T-helper 1 cell treated with Interleukin-12 subunit alpha and Interleukin-12 subunit beta and Interleukin-4 antibody, amounts not matched to agents 30 ng/mL and 1 ng/mL, for 36 hours (primary cell): Measurements from ENCODE around the gene SHQ1. TPM values are rescaled to one million over a fixed set of nuclear protein-coding genes. Genes with fewer than 3 reads are reported as not detected.
"Not testable (repeated sequence)": the region's sequence is repeated elsewhere in the genome, so short reads cannot be mapped to it uniquely, and the experiment has no call there.

Source experiments
- intact Hi-C: fragments of 100-400 bp; cut with micrococcal nuclease; formaldehyde crosslinking; loops from one replicate; pipeline ENCODE4 v1.15.1; 2024
- total RNA-seq: library from RNA; stranded (reverse); gene quantifications from 2 replicates; pipeline ENCODE4 v1.2.3, GENCODE V29; 2022

SHQ1 gene
- total RNA-seq, 1 donor from 2014 or later: 26.1 TPM

DNA sequence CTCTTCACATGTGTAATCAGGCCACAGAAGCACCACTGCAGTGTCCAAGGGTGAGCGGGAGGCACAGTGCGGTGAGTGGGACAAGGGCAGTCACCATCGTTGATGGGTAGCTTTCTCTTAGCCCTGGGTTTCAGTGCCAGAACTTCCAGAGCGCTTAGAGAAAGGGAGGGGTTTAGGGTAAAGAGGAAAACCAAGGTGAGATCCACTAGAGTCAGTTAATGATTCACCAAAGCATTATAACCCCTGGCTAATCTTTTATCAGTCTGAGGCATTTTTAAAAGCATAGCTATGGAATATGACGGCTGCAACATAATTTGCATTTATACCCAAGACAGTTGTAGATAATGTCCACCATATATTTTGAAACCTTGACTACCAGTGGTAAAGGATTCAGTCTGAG is 94.8 kb downstream of the SHQ1 start:
- intact Hi-C loops: loop anchor here (10.0 kb wide), 1 partner anchor 409 kb away; no protein-coding TSS in a partner anchor

DNA sequence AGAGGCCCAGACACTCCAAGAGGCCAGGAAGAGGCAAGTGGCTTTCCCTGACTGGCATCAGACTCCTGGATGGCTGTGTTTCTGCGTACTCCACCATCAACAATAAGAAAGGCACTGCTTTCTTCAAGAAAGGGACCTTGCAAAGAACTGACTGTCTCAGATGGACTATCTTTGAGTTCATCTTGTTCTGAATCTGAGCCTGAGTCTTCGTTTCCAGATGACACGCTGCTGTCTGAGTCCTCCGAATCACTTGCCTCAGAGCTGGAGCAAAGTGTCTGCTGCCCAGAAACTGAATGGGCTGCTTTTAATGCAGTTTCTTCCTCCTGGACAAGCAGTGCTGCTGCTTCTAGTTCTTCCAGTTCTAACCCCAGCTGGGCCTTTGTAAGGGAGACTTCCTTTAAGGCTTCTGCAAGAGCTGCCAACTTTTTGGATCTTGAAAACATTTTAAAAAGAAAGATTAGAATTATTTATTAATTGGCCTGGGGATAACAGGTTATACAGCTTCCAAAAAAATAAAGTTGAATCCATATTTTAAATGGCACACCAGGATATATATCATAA is 97.8 kb downstream of the SHQ1 start:
- intact Hi-C loops: loop anchor here (10.0 kb wide), 1 partner anchor 406 kb away; no protein-coding TSS in a partner anchor

DNA sequence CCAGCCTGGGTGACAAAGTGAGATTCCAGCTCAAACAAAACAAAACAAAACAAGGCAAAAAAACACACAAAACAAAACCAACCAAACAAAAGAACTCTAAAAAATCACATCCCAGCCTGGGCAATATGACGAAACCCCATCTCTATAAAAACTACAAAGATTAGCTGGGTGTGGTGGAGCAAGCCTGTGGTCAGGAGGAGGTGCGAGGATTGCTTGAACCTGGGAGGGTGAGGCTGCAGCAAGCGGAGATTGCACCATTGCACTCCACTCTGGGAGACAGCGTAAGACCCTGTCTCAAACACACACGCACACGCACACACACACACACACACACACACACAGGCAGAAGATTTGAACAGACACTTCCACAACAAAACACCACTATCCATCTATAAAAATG is 99.6 kb downstream of the SHQ1 start:
- intact Hi-C loops: no loop called here

DNA sequence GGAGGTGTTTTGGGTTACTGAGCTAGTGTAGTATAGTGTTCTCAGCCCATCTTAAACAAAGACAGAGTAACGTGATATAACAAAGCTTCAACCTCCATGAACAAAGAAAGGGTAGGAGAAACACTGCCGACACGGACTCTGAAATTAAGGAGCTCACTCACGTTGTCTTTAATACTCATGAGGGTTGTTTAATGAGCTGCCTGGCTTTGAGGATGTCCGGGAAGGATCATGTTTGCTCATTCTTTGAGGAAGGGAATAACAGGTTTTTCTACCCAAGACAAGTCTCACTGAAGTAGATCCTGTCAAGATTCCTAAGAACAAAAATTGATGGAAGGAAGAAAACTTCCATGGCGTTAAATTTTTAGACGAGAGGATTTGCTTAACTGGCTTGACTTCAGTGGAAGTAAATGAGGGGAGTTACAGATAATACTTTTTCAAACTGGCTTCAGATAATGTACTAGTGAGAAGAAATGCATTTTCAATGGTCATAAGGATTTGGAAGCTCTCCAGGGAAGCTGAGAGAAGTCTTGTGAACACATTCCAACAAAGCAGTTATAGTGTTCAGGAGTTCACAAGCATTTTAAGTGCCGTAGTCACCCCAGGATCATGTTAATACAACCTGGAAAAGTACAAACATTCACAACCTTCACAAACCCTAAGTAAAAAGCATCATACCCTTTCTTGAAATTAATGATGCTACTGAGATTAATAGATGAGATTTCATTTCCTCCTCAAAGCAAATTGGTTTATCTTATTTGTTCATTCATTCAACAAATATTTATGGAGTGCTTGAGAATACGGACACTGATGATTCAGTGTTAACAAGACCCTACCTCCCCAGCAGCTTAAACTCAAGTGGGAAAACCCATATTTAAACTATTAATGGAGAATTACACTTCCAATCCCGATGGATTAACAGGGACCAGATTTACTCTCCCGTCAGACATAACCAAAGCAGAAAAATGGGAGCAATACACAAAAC is 101.5 kb downstream of the SHQ1 start:
- intact Hi-C loops: no loop called here

DNA sequence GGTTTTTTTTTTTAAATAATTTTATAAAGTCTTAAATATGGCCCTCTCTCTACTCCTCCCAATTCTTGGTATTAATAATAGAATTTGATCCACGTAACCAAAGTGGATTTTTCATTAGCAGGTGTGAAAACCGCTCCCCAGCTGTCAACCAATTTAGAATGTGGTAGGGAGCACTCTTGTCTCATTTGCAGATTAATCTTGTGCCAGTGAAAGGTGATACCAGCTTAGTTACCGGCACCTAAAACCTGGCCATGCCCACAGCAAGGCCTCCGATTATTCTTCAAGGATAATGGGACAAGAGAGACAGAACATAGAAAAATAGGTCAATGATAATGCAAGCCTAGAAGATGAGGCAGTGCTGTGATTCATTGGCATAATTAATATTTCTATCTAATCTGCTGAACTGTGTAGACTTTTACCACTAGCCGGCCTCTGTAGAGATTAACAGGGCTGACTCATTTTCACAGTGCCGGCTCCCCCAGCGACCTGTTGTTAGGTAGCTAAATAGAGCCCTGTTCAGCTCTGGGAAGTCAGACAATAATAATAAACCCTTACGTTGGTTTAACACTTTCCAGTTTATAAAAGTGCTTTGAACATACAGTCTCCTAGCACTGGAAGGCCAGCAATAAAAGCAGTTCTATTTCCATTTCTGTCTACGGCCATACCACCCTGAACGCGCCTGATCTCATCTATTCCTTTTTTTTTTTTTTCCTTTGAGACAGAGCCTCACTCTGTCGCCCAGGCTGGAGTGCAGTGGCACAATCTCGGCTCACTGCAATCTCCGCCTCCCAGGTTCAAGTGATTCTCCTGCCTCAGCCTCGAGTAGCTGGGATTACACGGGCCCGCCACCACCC is 102.9 kb downstream of the SHQ1 start:
- intact Hi-C loops: no loop called here

DNA sequence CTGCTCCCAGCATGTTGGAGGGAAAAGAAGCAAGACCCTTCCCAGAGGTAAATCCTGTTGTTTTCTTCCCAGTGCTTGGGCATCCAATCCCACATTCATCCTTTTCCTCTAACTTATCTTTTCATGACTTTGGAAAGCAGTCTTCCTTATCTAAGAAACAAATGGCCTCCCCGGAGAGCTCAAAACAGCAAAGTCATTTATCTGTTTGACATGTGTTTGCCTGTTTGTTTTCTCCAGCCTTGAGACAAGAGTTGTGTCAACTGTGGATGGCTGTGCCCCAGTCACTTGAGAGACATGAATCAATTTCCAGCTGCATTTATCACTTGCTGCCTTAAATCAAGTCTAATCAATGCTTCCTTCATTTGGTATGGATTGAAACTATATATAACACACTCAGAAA is 103.9 kb downstream of the SHQ1 start:
- intact Hi-C loops: no loop called here

DNA sequence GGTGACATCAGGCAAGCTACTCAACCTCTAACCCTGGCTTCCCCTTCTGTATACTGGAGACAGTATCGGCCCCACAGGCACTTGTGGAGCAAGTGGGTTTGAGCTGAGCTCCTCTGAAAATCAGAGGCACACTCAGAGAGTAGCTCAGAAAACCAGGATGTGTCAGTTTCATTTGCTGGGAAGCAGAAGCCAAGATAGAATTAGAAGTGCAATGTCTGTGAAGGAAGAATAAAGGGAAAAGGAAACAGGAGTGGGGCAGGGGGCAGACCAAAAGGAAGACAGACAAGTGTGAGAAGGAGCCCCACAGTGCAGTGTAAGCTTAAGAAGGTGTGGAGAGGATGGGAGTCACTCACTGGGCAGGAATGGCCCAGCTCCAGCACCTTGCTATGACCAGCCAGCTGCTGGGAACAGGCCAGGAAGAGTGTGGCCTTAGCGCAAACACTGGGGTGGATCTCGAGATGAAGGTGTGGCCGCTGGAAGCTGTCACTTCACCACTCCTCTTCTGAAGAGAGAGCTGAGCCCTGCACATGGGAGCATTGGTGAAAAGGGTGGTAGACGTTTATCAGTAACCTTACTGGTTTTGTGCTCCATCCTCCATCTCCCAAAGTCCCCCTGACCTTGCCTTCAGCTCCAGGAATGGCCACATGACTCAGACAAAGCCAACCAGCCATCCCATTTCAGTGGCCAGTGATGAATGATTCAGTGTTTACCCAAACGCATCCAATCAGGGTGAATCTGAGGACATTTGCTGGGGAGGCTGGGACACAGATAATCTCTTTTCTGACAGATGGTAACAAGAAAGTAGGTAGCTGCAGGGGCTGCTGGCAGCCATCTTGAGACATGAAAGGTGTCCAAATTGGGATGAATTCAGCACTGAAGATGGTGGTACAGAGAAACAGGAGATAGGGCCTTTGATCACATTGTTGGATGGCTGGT is 108.4 kb downstream of the SHQ1 start:
- intact Hi-C loops: loop anchor here (2.0 to 5.0 kb wide), 6 partner anchors 51 to 1013 kb away; partner anchors contain the start of gene RYBP

DNA sequence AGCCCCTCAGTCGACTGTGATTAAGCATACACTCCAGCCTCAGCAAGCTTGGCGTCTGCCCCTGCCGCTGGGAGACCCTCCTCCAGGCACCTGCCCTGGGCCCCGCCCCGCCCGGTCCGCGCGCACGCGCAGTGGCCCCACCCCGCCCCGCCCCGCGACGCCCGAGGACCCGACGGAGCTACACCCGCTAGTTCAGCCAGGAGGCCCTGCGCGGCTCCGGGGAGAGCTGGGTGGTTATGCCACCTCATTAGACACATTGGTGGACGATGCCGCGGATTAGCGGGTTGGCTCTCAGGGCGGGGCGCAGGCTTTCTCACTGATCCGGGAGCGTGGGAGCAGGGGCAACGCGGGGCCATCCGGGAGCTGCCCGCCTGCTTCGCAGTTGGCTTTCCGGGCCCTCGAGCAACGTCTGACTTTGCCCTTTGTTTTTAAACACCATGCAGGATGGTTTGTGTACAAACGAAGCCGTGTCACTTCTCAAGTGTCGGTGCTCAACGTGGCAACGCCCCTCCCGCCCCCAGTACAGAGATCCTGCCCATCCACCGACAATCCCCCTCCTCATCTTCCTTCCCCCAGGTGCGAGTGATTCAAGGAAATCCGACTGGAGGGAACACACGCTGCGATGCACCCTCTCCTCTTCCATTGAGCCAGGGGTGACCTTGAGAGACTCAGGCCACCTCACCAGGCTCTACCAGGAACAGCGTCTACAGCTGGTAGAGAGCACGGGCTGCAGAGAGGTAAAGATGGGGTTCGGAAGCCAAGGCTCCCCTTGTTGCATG is 109.3 kb downstream of the SHQ1 start:
- intact Hi-C loops: loop anchor here (1.0 to 5.0 kb wide), 9 partner anchors 18 to 1012 kb away; partner anchors contain the start of genes RYBP and SHQ1

DNA sequence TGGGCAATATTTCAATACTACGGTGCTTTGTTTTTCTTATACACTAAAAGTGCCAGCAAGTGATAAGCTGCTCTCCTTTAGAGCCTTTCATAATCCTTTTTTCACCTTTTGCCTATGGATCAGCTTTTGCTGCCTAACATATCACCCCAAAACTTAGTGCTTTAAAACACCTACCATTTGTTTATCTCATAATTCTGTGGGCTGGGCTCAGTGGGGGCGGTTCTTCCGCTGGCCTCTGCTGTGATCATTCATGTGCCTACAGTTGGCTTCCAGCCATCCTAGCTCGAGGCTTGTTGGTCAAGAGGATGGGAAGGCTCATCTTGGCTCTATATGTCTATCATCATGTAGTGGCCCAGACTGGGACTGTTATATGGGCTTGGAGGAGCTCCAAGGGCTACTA is 113.2 kb downstream of the SHQ1 start:
- intact Hi-C loops: loop anchor here (5.0 kb wide), 1 partner anchor 78 kb away; no protein-coding TSS in a partner anchor

DNA sequence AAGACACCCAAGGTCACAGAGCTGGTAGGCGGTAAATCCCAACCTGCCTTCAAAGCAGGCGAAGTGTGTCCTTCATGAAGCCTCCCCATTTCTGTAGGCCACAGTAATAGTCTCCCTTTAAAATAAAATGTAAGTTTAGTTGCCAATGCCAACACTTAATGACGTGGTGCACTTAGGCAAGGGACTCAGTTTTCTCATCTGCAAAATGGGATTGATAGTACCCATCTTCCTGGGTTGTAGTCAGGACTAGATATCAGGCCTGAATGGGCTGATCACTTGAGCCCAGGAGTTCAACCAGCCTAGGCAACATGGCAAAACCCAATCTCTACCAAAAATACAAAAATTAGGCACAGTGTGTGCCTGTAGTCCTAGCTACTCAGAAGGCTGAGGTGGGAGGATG is 114.6 kb downstream of the SHQ1 start:
- intact Hi-C loops: no loop called here

DNA sequence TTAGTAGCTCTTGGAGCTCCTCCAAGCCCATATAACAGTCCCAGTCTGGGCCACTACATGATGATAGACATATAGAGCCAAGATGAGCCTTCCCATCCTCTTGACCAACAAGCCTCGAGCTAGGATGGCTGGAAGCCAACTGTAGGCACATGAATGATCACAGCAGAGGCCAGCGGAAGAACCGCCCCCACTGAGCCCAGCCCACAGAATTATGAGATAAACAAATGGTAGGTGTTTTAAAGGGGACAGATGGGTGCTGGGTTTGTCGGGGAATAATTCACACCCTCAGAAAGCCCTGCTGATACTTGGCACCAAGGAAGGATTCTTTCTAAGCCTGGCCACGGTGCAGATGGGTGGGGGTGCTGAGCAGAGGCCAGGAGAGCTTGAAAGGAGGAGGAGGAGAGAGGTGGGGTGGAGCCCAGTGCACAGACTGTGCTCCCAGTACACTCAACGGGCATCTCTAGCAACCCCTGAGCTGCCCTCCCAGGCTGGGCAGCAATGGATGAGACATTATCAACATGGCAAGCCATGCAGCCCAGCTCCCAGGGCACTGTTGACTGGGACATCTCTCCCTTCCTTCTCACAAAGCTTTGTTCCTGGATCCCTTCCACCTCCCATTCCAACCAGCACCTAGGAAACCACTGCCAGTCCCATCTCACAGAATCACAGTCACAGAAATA is 115.4 kb downstream of the SHQ1 start:
- intact Hi-C loops: not testable (repeated sequence)

DNA sequence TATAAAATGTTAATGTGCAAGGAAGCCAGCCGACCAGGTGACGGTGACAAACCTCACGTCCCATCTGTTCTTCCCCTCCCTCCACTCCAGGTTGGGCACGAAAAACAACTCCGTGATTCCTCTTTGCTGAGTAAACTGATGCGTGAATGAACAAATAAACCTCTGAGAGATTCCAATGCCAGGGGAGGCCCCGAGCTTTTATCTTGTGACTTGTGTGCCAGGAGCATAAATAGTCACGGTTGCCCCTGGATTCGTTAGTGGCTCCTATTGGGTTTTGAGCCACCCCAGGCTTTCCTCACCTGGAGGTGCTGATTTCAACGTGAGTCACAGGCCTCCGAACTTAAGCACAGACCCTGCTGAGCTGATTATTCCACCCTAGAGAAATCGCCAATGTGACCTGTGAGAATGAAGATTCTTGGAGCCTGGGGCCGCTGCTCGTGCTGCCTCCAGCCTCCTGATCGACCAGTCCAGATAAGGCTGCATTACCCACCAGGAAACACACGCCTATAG is 119.2 kb downstream of the SHQ1 start:
- intact Hi-C loops: no loop called here

DNA sequence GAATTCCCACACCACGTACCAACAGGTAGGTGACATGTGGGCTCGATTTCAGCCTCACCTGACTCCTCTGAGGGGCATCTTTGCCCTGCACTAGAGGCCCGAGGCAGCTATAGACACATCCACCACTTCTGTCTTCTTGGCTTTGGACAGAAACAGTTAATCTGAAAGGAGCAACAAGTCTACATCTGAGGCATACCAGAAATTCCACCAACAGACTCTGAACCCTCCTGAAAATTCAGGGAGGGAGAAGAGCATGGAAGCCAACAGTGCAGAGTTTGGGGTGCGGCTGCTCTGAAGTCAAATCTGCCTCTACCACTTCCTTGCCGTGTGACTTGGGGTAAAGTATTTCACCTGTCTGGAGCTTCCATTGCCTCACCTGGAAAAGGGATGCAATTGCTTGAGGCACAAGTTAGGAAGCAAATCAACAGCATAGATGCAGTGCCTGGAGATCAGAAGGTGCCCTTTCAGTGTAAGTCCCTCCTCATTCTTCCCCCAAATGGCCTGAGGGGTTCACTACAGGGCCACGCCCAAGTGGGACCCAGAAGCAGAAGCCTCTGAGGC is 119.8 kb downstream of the SHQ1 start:
- intact Hi-C loops: no loop called here

DNA sequence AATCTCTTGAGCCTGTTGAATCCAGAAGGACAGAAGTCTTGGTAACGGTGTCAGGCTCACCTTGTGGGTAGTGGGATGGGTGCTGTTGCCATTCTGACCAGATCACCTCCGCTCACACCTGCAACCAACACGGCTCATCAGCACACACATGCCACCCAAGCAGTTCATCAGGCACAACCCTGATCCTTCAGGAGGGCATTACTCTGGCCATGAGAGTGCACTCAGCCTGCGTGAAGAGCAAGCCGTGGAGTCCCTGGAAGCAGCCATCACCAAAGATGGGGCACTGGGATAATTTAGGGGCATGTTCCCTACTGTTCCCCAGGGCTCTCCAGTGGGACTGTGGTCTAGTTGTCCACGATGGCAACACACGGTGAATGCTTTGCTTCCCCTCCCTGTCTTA is 120.5 kb downstream of the SHQ1 start:
- intact Hi-C loops: no loop called here

DNA sequence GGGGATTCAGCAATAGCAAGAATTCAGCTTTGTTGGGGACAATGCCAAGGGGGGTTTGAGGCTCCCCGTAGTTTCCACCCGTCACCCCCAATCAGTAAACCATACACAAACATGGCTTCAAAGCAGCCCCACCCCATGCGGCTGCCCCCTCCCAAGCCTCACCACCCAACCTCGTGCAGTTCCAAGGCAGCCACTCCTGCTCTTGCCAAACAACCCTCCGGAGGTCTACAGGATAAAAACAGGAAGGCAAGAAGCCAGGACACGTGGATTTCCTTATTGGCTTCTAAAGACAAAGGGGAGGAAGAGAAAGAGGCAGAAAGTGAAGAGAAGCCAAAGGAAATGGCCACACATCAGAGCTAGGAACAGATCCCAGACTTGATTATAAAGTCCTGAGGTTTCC is 121.1 kb downstream of the SHQ1 start:
- intact Hi-C loops: no loop called here

DNA sequence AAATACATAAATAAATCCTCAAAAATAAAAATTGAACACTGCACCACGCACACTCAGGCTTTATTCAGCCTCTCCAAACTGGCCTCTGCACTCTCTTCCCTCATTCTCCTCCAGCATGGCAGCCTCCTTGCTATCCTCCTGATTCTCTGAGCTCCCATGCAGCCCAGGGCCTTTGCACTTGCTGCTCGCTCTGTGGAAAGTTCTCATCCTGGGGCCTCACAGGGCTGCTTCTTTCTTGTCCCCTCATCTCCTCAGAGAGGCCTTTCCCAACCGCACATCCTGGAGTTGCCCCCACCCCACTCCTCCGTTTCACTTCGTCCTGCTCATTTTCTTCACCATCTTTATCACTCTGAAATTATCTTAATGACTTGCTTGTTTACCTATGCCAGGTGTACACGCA is 123.0 kb downstream of the SHQ1 start:
- intact Hi-C loops: no loop called here

DNA sequence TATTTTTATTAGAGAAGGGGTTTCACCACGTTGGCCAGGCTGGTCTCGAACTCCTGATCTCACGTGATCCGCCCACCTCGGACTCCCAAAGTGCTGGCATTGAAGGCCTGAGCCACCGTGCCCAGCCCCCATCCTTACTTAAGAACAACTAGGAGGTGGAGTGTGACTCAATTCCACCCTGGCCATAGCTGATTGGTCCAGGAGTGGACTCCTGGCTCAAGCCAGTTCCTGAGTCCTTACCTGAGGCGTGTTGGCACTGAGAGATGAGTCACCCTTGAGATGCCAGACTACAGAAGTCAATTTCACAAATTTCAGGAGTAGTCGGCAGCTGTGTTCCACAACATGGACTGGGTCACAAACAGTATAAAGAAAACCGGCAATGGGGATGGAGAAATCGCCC is 124.2 kb downstream of the SHQ1 start:
- intact Hi-C loops: no loop called here

DNA sequence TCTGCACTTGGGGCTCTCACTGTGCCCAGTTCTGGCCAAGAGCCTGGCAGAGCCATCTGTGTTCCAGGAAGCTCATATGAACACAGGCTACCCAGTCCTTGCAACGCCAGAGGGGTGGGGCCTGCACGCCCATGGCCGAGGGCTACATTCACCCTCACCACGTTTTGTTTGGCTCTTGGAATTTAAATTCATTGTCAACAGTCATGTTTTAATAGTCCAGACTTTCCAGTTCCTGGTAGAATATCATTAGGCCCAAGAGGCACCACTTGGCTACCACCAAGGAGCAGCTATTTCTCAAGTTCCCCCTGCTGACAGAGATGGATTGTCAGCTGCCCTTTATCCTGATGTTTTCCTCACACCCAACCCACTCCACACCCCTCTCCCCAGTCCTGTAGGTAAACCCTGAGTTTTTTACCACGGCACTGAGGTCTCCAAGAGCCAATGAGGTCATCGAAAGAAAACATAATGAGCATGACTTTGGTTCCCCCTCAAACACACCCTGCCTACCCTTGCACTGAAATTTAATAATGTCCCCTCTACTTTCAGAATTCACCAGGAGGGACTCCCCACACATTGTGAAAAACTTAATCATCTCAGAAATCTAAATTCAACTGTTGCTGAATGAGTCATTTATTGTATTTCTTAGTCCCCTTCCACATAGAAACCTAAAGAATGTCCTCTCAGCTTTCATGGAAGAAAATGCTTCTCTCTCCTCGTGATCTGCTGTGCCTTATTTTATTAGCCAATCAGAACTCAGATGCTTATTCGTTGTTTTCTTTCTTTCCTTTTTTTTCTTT is 125.1 kb downstream of the SHQ1 start:
- intact Hi-C loops: no loop called here
